Neural cell (in vitro differentiated cells): ENCODE results near the gene KIF21B.

Source experiments
- CTCF ChIP-seq: fragments of 450-650 bp; IDR thresholded peaks from 2 replicates; pipeline ENCODE4 v1.5.1; 2014; ENCODE audit warnings: antibody characterized with exemption, mild to moderate bottlenecking, moderate library complexity; ENCODE audit not compliant: poor library complexity, severe bottlenecking
- RAD21 ChIP-seq: fragments of 450-650 bp; conservative IDR thresholded peaks from 2 replicates; pipeline ENCODE4 v1.6.1; 2014; ENCODE audit warnings: antibody characterized with exemption, mild to moderate bottlenecking, moderate library complexity

- no peak for TF ChIP-seq RAD21
- no peak for TF ChIP-seq CTCF
Observed at GRCh38 chr1:201061886-201062285, 38.4 kb upstream of the KIF21B start.
